HS-27A (cell line): ENCODE measurements around the gene SIRT2.

Experiments
- DNase-seq: peaks from one replicate; pipeline ENCODE4 v3.0.0-alpha.2; 2012; ENCODE audit warnings: low read depth, missing footprints

SIRT2 gene

GRCh38 chr19:38845374-38846024, 53.9 kb downstream of the SIRT2 start:
- no peak for DNase-seq

- DNase-seq = no peak
These were observed 55.2 kb downstream of the SIRT2 start for GRCh38 chr19:38844093-38844686.

GRCh38 chr19:38843175-38843758, 56.2 kb downstream of the SIRT2 start:
- DNase-seq = no peak

GRCh38 chr19:38842439-38843174, 56.8 kb downstream of the SIRT2 start:
- no peak for DNase-seq

GRCh38 chr19:38841787-38842438, 57.5 kb downstream of the SIRT2 start:
- DNase-seq = no peak

GRCh38 chr19:38841180-38841766, 58.1 kb downstream of the SIRT2 start:
- no peak for DNase-seq

GRCh38 chr19:38840583-38840968, 58.8 kb downstream of the SIRT2 start:
- no peak for DNase-seq

GRCh38 chr19:38839816-38840582, 59.4 kb downstream of the SIRT2 start:
- DNase-seq = no peak

- no peak for DNase-seq
These were observed 60.2 kb downstream of the SIRT2 start for GRCh38 chr19:38838986-38839761.

- no peak for DNase-seq
These were observed 61.0 kb downstream of the SIRT2 start for GRCh38 chr19:38838208-38838985.

- no peak for DNase-seq
These were observed 61.7 kb downstream of the SIRT2 start for GRCh38 chr19:38837656-38838121.

GRCh38 chr19:38836983-38837626, 62.3 kb downstream of the SIRT2 start:
- no peak for DNase-seq

- no peak for DNase-seq
These were observed 63.0 kb downstream of the SIRT2 start for GRCh38 chr19:38836159-38836982.

GRCh38 chr19:38834590-38834989, 64.8 kb downstream of the SIRT2 start:
- DNase-seq = no peak

- no peak for DNase-seq
These were observed 65.3 kb downstream of the SIRT2 start for GRCh38 chr19:38834104-38834490.

GRCh38 chr19:38833092-38833425, 66.4 kb downstream of the SIRT2 start:
- no peak for DNase-seq

GRCh38 chr19:38831142-38831605, 68.2 kb downstream of the SIRT2 start:
- DNase-seq = peak; percentile 94
